Neural progenitor cell (in vitro differentiated cells): ENCODE data around the gene FAM53B. TPM values are rescaled to one million over a fixed set of nuclear protein-coding genes. Genes with fewer than 3 reads are reported as not detected.

ENCODE experiments used
- DNase-seq: peaks from one replicate; pipeline ENCODE4 v3.0.0-alpha.2; 2016; ENCODE audit warnings: low spot score
- H2AFZ ChIP-seq: fragments of 200-600 bp; sonication (generic); replicated peaks from 2 replicates; pipeline ENCODE4 v1.6.1; 2016; ENCODE audit warnings: antibody characterized with exemption
- H3F3A ChIP-seq: fragments of 200-600 bp; sonication (generic); 2 replicates; pipeline ENCODE4 v1.6.1; 2016; ENCODE audit warnings: antibody characterized with exemption, low read depth
- H3K27ac ChIP-seq: fragments of 200-600 bp; sonication (generic); 2 replicates; pipeline ENCODE4 v1.5.1; 2016; ENCODE audit warnings: mild to moderate bottlenecking
- H3K27me3 ChIP-seq: fragments of 200-600 bp; sonication (generic); 2 replicates; pipeline ENCODE4 v1.6.1; 2016; ENCODE audit warnings: mild to moderate bottlenecking, moderate library complexity
- H3K36me3 ChIP-seq: fragments of 200-600 bp; sonication (generic); 2 replicates; pipeline ENCODE4 v1.5.1; 2016
- H3K4me1 ChIP-seq: fragments of 200-600 bp; sonication (generic); 2 replicates; pipeline ENCODE4 v1.6.1; 2016; ENCODE audit warnings: mixed run types
- H3K4me2 ChIP-seq: fragments of 200-600 bp; sonication (generic); 2 replicates; pipeline ENCODE4 v1.6.1; 2016
- H3K4me3 ChIP-seq: fragments of 200-600 bp; sonication (generic); 2 replicates; pipeline ENCODE4 v1.5.1; 2016
- H3K79me2 ChIP-seq: fragments of 200-600 bp; sonication (generic); 2 replicates; pipeline ENCODE4 v1.6.1; 2016; ENCODE audit warnings: low read depth
- H3K9ac ChIP-seq: fragments of 200-600 bp; sonication (generic); 2 replicates; pipeline ENCODE4 v1.6.1; 2016
- H3K9me3 ChIP-seq: fragments of 200-600 bp; sonication (generic); 2 replicates; pipeline ENCODE4 v1.5.1; 2016; ENCODE audit warnings: low read depth
- H4K20me1 ChIP-seq: fragments of 200-600 bp; sonication (generic); 2 replicates; pipeline ENCODE4 v1.6.1; 2016; ENCODE audit warnings: low read depth
- H3K27ac Mint-ChIP-seq: 3 replicates; pipeline ENCODE4 v1.8.0; 2021; ENCODE audit warnings: mixed read lengths
- H3K27me3 Mint-ChIP-seq: 2 replicates; pipeline ENCODE4 v1.8.0; 2022; ENCODE audit warnings: low read depth, mild to moderate bottlenecking, inconsistent platforms, moderate library complexity, mixed read lengths; ENCODE audit not compliant: insufficient read depth
- H3K36me3 Mint-ChIP-seq: 3 replicates; pipeline ENCODE4 v1.8.0; 2021; ENCODE audit warnings: mixed read lengths
- H3K4me1 Mint-ChIP-seq: 3 replicates; pipeline ENCODE4 v1.8.0; 2021; ENCODE audit warnings: mixed read lengths
- H3K4me3 Mint-ChIP-seq: 3 replicates; pipeline ENCODE4 v1.8.0; 2021; ENCODE audit warnings: mild to moderate bottlenecking, moderate library complexity, mixed read lengths
- H3K9me3 Mint-ChIP-seq: 3 replicates; pipeline ENCODE4 v1.8.0; 2020; ENCODE audit warnings: mixed read lengths
- CTCF ChIP-seq: fragments of 200-600 bp; sonication (generic); IDR thresholded peaks from 2 replicates; pipeline ENCODE4 v1.5.1; 2017; ENCODE audit warnings: antibody characterized with exemption, mild to moderate bottlenecking
- EZH2 ChIP-seq: fragments of 200-600 bp; sonication (generic); IDR thresholded peaks from 2 replicates; pipeline ENCODE4 v1.6.1; 2017; ENCODE audit warnings: antibody characterized with exemption, mild to moderate bottlenecking, moderate library complexity
- EZH2phosphoT487 ChIP-seq: fragments of 200-600 bp; sonication (generic); IDR thresholded peaks from 2 replicates; pipeline ENCODE4 v1.6.1; 2017; ENCODE audit warnings: antibody characterized with exemption
- total RNA-seq: library from RNA; depleted of rRNA; stranded (reverse); fragments of >200 nt; gene quantifications from 2 replicates; pipeline ENCODE4 v1.2.3, GENCODE V29; 2015; ENCODE audit warnings: low replicate concordance

FAM53B gene
- total RNA-seq, 1 donor from 2014 or later = 15.3 TPM

- Histone ChIP-seq H4K20me1 (peaks cover 52% of the 10 kb centered on the region), H3K9me3 (no peaks in the 10 kb centered on the region), H3K9ac (no peak overlapping the region), H3K36me3 (no peaks in the 10 kb centered on the region), H2AFZ (no peak overlapping the region), H3K79me2 (peaks cover 41% of the 10 kb centered on the region), H3F3A (no peaks in the 10 kb centered on the region), H3K4me1 (peaks cover 13% of the 10 kb centered on the region), H3K27me3 (no peaks in the 10 kb centered on the region), H3K27ac (no peak overlapping the region), H3K4me3 (no peak overlapping the region), H3K4me2 (no peak overlapping the region)
- H3K9me3 Mint-ChIP-seq = no peaks in the 10 kb centered on the region
- peaks cover 2% of the 10 kb centered on the region for H3K27me3 Mint-ChIP-seq
- H3K36me3 Mint-ChIP-seq = no peaks in the 10 kb centered on the region
- no peak for TF ChIP-seq EZH2phosphoT487
- TF ChIP-seq CTCF = no peak
- TF ChIP-seq EZH2 = no peak
- H3K27ac Mint-ChIP-seq = no peak overlapping the region
- H3K4me1 Mint-ChIP-seq = peaks cover 11% of the 10 kb centered on the region
- H3K4me3 Mint-ChIP-seq = no peak overlapping the region
- DNase-seq = no peak
Observed at GRCh38 chr10:124665091-124665490, 79.1 kb downstream of the FAM53B start.

GRCh38 chr10:124663766-124664360, 80.3 kb downstream of the FAM53B start:
- H3K9me3 Mint-ChIP-seq = no peaks in the 10 kb centered on the region
- H3K27ac ChIP-seq = no peak overlapping the region
- no peak for TF ChIP-seq EZH2
- TF ChIP-seq EZH2phosphoT487 = no peak
- TF ChIP-seq CTCF = no peak

GRCh38 chr10:124663228-124663627, 81.0 kb downstream of the FAM53B start:
- Mint-ChIP-seq H3K36me3 (no peaks in the 10 kb centered on the region), H3K4me3 (no peak overlapping the region), H3K27me3 (peaks cover 2% of the 10 kb centered on the region), H3K9me3 (no peaks in the 10 kb centered on the region), H3K4me1 (peaks cover 8% of the 10 kb centered on the region), H3K27ac (no peak overlapping the region)
- no peak overlapping the region for H3K9ac ChIP-seq
- H3K4me1 ChIP-seq = peaks cover 8% of the 10 kb centered on the region
- no peaks in the 10 kb centered on the region for H3K27me3 ChIP-seq
- no peak overlapping the region for H3K4me2 ChIP-seq
- peaks cover 52% of the 10 kb centered on the region for H4K20me1 ChIP-seq
- H3K9me3 ChIP-seq = no peaks in the 10 kb centered on the region
- H3K36me3 ChIP-seq = no peaks in the 10 kb centered on the region
- H3K4me3 ChIP-seq = no peak overlapping the region
- TF ChIP-seq CTCF (no peak), EZH2 (no peak), EZH2phosphoT487 (no peak)
- no peak overlapping the region for H3K27ac ChIP-seq
- peaks cover 31% of the 10 kb centered on the region for H3K79me2 ChIP-seq
- no peak overlapping the region for H2AFZ ChIP-seq
- no peaks in the 10 kb centered on the region for H3F3A ChIP-seq
- DNase-seq = no peak

More at GRCh38 chr10:124663766-124664360, 80.3 kb downstream of the FAM53B start:
- Histone ChIP-seq H3K9ac (no peak overlapping the region), H3K4me3 (no peak overlapping the region), H3K4me1 (peaks cover 13% of the 10 kb centered on the region), H3K27me3 (no peaks in the 10 kb centered on the region), H3K4me2 (no peak overlapping the region), H3K36me3 (no peaks in the 10 kb centered on the region), H3F3A (no peaks in the 10 kb centered on the region), H3K79me2 (peaks cover 36% of the 10 kb centered on the region), H2AFZ (no peak overlapping the region), H4K20me1 (peaks cover 53% of the 10 kb centered on the region), H3K9me3 (no peaks in the 10 kb centered on the region)
- Mint-ChIP-seq H3K27ac (no peak overlapping the region), H3K4me1 (peaks cover 11% of the 10 kb centered on the region), H3K4me3 (no peak overlapping the region), H3K27me3 (peaks cover 2% of the 10 kb centered on the region), H3K36me3 (no peaks in the 10 kb centered on the region)
- no peak for DNase-seq
